Fibroblast of mammary gland (primary cell): ENCODE results near the gene PCGF3.

Experiments used
- DNase-seq: peaks from one replicate; pipeline ENCODE4 v3.0.0-alpha.2; 2010; ENCODE audit warnings: low read depth
- H3K4me3 ChIP-seq: 2 replicates; pipeline ENCODE4 v1.5.1; 2011; ENCODE audit warnings: low read depth, mild to moderate bottlenecking, low read length, moderate library complexity; ENCODE audit not compliant: control insufficient read depth
- CTCF ChIP-seq: conservative IDR thresholded peaks from 2 replicates; pipeline ENCODE4 v1.5.1; 2011; ENCODE audit warnings: low read depth, low read length, inconsistent platforms; ENCODE audit not compliant: control insufficient read depth, insufficient read depth

Gene PCGF3

GRCh38 chr4:785332-786073, 79.9 kb downstream of the PCGF3 start:
- no peak for DNase-seq
- H3K4me3 ChIP-seq: no peak overlapping the region
- no peak for TF ChIP-seq CTCF

- no peak for TF ChIP-seq CTCF
- H3K4me3 ChIP-seq: no peak overlapping the region
- no peak for DNase-seq
These were observed 80.6 kb downstream of the PCGF3 start for GRCh38 chr4:786074-786741.

- DNase-seq: no peak
- H3K4me3 ChIP-seq: no peak overlapping the region
- no peak for TF ChIP-seq CTCF
These were observed 81.2 kb downstream of the PCGF3 start for GRCh38 chr4:786861-787300.

GRCh38 chr4:787561-787981, 81.9 kb downstream of the PCGF3 start:
- no peak for DNase-seq
- no peak for TF ChIP-seq CTCF
- no peak overlapping the region for H3K4me3 ChIP-seq

GRCh38 chr4:788006-788635, 82.5 kb downstream of the PCGF3 start:
- no peak overlapping the region for H3K4me3 ChIP-seq
- TF ChIP-seq CTCF: no peak
- no peak for DNase-seq

GRCh38 chr4:788636-789297, 83.1 kb downstream of the PCGF3 start:
- H3K4me3 ChIP-seq: no peak overlapping the region
- DNase-seq: no peak
- TF ChIP-seq CTCF: no peak
